ENCODE results near the gene SUFU. TPM values are rescaled to one million over a fixed set of nuclear protein-coding genes. Genes with fewer than 3 reads are reported as not detected.

SUFU gene
- total RNA-seq, 1 donor from 2014 or later = 0.79 TPM

DNA sequence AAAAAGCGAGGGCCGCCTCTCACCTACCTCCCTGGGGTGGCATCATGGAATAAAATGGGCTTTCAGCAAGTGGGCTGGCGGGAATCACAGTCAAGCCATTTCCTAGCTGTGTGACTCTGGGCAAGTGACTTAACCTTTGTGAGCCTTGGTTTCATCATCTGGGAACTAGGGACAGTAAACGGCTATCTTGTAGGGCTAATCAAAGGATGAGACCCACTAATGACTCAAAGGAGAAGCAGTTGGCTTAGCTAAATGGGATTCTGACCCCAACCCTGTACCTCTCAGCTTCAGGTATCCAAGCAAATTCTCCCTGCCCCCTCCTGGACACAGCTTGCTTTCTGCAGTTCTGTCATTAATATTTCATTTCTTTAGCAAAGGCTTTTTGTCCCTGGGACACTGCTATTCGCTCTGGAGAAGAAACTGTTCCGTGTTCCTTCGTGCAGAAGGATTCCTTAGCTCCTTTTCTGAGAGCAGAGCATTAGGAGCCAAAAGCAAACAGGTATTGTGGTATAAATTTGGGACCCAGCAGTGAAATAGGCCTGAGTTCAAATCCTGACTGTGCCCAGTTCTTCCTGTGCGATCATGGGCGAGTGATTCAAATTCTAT, 166.4 kb downstream of the SUFU start:
- no peak for FAIRE-seq
- Histone ChIP-seq H3K4me3 (ENCODE audit: low read depth, low read length) (no peak overlapping the region), H3K36me3 (ENCODE audit: control insufficient read depth, insufficient read depth, low read length) (no peaks in the 10 kb centered on the region), H3K27me3 (ENCODE audit: control insufficient read depth, insufficient read depth, low read length) (no peaks in the 10 kb centered on the region)
- TF ChIP-seq, protein P1, sequence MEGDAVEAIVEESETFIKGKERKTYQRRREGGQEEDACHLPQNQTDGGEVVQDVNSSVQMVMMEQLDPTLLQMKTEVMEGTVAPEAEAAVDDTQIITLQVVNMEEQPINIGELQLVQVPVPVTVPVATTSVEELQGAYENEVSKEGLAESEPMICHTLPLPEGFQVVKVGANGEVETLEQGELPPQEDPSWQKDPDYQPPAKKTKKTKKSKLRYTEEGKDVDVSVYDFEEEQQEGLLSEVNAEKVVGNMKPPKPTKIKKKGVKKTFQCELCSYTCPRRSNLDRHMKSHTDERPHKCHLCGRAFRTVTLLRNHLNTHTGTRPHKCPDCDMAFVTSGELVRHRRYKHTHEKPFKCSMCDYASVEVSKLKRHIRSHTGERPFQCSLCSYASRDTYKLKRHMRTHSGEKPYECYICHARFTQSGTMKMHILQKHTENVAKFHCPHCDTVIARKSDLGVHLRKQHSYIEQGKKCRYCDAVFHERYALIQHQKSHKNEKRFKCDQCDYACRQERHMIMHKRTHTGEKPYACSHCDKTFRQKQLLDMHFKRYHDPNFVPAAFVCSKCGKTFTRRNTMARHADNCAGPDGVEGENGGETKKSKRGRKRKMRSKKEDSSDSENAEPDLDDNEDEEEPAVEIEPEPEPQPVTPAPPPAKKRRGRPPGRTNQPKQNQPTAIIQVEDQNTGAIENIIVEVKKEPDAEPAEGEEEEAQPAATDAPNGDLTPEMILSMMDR (IDR thresholded peaks at IDR 0.05; ENCODE audit: insufficient read depth, low read length, severe bottlenecking) = no peak
- DNase-seq (ENCODE audit: low read depth) = no peak

DNA sequence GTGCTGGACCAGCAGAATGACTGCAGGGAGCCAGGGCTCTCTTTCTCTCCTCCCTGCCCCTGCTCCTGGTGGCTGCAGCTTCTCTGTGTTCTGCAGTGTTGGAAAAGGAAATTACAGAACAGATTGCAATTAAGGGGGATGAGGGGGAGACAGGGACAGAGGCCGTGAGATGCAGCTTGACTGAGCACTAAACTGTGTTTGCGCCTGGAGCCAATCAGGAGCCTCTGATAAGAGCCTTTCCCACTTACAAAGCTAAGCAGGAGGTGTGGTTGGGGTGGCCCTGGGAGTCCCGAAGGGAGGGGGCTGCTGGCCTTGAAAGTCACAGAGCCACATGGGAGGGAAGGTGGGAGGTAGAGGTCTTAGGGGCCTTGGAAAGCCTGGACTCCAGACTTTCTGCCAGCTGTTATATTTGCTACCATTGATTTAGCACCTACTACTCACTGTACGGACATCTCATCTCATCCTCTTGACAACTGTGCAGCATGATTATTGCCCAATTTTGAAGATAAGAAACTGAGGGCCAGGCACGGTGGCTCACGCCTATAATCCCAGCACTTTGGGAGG, 167.2 kb downstream of the SUFU start:
- Histone ChIP-seq H3K27me3 (ENCODE audit: control insufficient read depth, insufficient read depth, low read length) (no peaks in the 10 kb centered on the region), H3K36me3 (ENCODE audit: control insufficient read depth, insufficient read depth, low read length) (no peaks in the 10 kb centered on the region), H3K4me3 (ENCODE audit: low read depth, low read length) (no peak overlapping the region)
- TF ChIP-seq, protein P1 (IDR thresholded peaks at IDR 0.05; ENCODE audit: insufficient read depth, low read length, severe bottlenecking) = no peak
- DNase-seq (ENCODE audit: low read depth) (no peak), FAIRE-seq (no peak)

DNA sequence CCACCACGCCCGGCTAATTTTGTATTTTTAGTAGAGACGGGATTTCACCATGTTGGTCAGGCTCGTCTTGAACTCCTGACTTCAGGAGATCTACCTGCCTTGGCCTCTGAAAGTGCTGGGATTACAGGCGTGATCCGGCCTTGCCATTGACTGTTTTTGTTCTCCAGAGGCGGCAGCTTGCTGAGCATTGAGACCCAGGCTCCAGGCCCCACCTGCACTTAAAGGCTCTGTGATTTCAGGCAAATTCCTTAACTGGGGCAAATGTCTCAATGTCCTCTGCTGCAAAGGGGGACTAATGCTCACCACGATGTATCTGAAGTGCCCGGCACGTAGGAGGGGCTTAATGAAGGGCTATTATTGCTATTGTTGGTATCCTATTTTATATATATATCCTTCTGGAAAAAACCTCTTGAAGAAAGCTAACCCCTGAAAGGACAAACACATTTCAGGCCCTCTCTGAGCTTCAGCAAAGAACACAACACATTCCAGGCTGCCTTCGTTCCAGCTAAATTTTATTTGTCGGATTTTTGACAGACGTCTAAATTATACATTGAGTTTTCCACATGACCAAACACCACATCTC, 169.6 kb downstream of the SUFU start:
- FAIRE-seq = no peak
- H3K4me3 ChIP-seq (ENCODE audit: low read depth, low read length) = no peak overlapping the region
- TF ChIP-seq, protein P1 (IDR thresholded peaks at IDR 0.05; ENCODE audit: insufficient read depth, low read length, severe bottlenecking) = no peak
- H3K27me3 ChIP-seq (ENCODE audit: control insufficient read depth, insufficient read depth, low read length) = no peaks in the 10 kb centered on the region
- H3K36me3 ChIP-seq (ENCODE audit: control insufficient read depth, insufficient read depth, low read length) = no peaks in the 10 kb centered on the region
- no peak for DNase-seq (ENCODE audit: low read depth)

DNA sequence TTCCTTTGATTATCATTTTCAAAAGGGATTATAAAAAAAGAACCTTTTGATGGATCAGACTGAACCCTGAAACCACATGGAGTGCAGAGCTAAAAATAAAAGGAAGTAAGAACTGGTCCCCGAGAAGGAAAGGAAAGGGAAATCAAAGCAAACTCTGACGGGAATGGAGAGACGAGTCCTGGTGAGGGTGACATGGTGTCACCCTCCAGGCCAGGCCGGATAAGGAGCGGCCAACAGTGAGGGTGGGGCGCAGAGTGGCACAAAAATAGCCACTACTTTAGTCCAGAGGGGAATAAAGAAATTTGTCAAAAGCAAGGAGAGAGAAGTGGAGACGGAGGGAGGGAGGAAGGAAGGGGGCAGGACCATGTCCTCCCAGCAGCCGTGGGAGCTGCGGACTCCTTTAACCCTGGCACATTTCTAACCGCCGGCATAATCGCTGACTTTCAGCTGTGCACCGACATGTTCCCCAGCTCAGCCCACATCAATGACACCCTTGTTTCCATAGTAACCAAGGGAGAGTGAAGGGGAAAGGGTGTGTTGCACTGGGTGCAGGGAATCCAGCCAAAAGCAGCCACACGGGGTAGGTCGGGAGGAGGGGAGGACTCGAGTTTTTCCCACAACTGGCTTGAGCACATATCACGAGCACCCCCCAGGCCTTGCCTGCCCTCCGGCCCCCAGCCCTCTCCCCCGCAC, 170.2 kb downstream of the SUFU start:
- H3K4me3 ChIP-seq (ENCODE audit: low read depth, low read length) = no peak overlapping the region
- FAIRE-seq = no peak
- DNase-seq (ENCODE audit: low read depth) = peak; percentile 87
- H3K27me3 ChIP-seq (ENCODE audit: control insufficient read depth, insufficient read depth, low read length) = no peaks in the 10 kb centered on the region
- H3K36me3 ChIP-seq (ENCODE audit: control insufficient read depth, insufficient read depth, low read length) = no peaks in the 10 kb centered on the region
- TF ChIP-seq, protein P1 (IDR thresholded peaks at IDR 0.05; ENCODE audit: insufficient read depth, low read length, severe bottlenecking) = no peak

DNA sequence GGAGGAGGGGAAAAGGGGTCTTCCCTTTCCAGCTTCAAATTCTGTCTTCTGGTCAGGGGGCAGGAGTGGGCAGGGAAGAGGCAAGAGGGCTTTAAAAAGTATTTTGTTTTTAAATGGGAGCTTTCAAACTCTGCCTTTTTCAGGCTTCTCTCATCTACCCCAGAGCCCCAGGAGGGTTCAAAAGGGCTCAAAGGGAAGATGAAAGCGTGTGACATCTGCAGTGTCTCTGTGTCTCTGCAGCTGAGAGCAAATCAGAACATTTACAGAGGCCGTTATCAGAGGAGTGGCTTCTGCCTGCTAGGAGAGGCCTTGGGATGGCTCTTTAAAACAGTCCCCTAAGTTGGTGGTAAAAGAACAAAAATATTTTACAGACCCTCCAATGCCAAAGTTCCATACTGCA, 170.8 kb downstream of the SUFU start:
- FAIRE-seq = no peak

More for the DNA sequence above, 170.8 kb downstream of the SUFU start:
- peak; percentile 8 for DNase-seq (ENCODE audit: low read depth)
- Histone ChIP-seq H3K36me3 (ENCODE audit: control insufficient read depth, insufficient read depth, low read length) (no peaks in the 10 kb centered on the region), H3K27me3 (ENCODE audit: control insufficient read depth, insufficient read depth, low read length) (no peaks in the 10 kb centered on the region), H3K4me3 (ENCODE audit: low read depth, low read length) (no peak overlapping the region)
- TF ChIP-seq, protein P1 (IDR thresholded peaks at IDR 0.05; ENCODE audit: insufficient read depth, low read length, severe bottlenecking) = no peak

Measured in bronchial epithelial cell (primary cell).